Stimulated activated CD4-positive, alpha-beta T cell treated with anti-CD3 and anti-CD28 coated beads, Interleukin-2, amount 100 ng/mL, for 24 hours (primary cell): ENCODE data around the gene MAG.

Experiments used
- DNase-seq, 2 donors: peaks; one replicate each; pipeline ENCODE4 v3.0.0-alpha.2; 2020

MAG gene

DNA sequence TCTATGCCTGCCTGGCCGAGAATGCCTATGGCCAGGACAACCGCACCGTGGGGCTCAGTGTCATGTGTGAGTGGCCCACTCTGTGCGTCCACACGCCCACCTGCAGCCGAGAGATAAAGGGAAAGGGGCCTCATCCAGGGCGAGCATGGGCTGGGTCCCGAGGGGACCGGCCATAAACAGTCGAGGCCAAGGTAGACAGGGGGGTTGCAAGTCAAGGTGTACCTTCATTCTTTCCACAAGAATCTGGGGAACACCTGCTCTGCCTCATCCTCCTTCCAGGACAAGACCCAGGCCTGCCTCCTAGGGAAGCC, 8.3 kb downstream of the MAG start:
- DNase-seq, result no peak

DNA sequence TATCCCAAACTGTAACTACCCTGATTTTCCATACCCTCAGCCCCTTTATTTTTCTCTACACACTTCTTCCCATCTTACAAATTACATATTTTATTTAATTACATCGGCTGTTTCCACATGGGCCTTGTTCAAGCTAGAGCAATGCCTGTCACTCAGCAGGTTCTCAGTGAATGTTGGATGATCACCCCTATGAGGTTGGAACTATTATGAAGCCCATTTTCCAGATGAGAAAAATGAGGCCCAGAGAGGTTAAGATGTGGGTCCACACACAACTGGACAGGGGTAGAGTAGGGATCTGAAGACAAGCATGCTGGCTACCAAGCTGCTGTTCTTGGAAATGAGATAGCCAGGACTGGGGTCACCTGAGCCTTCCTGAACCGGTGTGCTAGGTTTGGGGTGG, 10.0 kb downstream of the MAG start:
- no peak for DNase-seq

- no peak for DNase-seq
These were observed 10.5 kb downstream of the MAG start for GRCh38 chr19:35302446-35302845.

- no peak for DNase-seq
These were observed 11.5 kb downstream of the MAG start for GRCh38 chr19:35303357-35303915.

- no peak for DNase-seq
These were observed 12.1 kb downstream of the MAG start for GRCh38 chr19:35304036-35304435.

DNA sequence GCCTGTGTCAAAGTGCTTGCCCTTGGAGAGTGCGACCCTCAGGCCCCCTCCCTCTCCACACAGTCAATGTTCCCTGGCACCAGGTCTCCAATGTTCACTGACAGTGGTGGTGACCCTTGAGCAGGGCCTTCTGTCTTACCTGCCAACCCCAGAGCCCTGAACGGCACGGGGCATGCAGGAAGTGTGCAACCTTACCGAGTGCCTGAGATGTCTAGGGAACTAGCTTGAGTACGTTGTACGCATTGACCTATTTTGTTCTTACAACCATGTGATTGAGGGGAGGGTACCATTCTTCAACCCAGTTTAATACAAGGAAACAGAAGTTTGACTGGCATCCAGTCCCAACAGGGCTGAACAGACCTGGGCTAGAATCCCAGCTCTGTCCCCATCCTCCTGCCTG, 13.2 kb downstream of the MAG start:
- no peak for DNase-seq

- no peak for DNase-seq
These were observed 14.7 kb downstream of the MAG start for GRCh38 chr19:35306473-35307246.

- DNase-seq, result no peak
These were observed 16.0 kb downstream of the MAG start for GRCh38 chr19:35307931-35308330.

GRCh38 chr19:35308910-35309309, 16.9 kb downstream of the MAG start:
- DNase-seq, result no peak

- DNase-seq, result no peak
These were observed 17.7 kb downstream of the MAG start for GRCh38 chr19:35309481-35310279.

DNA sequence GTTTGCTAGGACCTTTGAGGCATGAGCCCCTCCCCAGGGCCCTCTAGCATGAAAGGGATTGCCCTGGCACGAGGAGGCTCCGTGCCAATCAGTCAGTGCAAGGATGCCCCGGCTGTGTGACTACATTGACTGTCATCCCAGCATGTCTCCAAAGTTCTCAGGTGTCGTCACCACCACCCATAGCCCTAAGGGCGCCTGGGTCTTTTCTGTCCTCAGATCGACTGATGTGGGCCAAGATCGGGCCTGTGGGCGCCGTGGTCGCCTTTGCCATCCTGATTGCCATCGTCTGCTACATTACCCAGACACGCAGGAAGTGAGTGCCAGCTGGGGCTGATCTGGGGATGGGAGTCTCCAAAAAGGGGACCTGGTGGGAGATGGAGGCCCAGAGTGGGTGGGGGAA, 18.4 kb downstream of the MAG start:
- DNase-seq, result no peak

DNA sequence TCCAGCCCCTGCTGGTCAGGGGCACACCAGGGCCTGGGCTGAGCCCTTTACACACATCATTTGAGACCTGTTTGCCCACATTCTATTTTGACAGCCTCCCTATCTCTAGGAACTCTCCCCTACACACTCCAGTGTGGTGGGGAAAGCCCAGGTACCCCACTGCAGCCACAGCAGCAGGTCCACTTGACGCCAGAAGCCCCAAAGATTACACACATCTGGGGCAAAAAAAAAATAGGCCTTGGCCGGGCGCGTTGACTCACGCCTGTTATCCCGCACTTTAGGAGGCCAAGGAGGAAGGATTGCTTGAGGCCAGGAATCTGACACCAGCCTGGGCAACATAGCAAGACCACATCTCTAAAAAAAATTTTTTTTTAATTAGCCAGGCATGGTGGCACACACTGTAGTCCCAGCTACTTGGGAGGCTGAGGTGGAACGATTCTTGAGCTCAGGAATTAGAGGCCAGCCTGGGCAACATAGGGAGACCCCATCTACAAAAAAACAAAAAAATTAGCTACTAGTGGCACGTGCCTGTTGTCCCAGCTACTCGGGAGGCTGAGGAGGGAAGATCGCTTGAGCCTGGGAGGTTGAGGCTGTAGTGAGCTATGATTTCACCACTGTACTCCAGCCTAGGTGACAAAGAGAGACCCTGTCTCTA, 19.0 kb downstream of the MAG start:
- no peak for DNase-seq

GRCh38 chr19:35311901-35312665, 20.1 kb downstream of the MAG start:
- no peak for DNase-seq

DNA sequence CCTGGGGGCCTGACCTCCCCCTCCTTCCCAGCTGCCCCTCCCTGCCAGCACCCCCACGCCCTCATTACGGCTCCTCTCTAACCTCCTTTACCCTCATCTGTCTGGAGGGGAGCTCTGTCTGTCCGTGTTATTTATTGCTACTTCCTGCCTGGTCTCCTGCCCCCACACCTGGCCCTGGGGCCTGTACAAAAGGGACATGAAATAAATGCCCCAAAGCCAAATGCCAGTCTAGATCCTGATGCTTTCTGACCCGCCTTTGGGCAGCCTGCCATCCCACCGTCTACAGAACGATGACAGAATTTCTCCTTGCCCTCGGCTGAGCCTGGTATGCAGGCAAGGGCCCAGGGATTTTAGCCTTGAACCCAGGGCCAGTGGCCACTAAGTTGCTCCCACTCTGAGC, 21.6 kb downstream of the MAG start:
- no peak for DNase-seq

GRCh38 chr19:35314031-35314430, 22.1 kb downstream of the MAG start:
- no peak for DNase-seq

DNA sequence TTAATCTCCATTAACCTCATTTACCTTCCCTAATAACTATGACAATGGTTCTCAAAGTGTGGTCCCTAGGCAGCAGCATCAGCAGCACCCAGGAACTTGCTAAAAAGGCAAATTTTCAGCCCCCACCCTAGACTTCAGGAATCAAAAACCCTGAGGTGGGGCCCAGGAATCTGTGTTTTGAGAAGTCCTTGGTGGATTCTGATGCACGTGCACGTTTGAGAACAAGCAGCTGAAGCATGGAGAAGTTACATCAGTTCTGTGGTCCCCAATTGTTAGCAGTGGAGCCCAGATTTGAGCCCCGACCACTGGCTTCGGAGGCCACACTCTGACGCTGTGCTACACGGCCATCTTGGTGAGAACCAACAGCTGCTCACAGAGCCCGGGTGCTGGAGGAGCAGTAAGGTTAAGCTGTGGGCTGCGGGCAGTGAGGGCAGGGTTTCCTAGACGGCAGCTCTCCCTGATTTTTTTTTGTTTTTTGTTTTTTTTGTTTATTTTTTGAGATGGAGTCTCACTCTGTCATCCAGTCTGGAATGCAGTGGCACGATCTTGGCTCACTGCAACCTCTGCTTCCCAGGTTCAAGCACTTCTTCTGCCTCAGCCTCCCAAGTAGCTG, 23.0 kb downstream of the MAG start:
- no peak for DNase-seq

- no peak for DNase-seq
These were observed 23.9 kb downstream of the MAG start for GRCh38 chr19:35315883-35316282.

- DNase-seq, result no peak
These were observed 24.6 kb downstream of the MAG start for GRCh38 chr19:35316560-35316959.

DNA sequence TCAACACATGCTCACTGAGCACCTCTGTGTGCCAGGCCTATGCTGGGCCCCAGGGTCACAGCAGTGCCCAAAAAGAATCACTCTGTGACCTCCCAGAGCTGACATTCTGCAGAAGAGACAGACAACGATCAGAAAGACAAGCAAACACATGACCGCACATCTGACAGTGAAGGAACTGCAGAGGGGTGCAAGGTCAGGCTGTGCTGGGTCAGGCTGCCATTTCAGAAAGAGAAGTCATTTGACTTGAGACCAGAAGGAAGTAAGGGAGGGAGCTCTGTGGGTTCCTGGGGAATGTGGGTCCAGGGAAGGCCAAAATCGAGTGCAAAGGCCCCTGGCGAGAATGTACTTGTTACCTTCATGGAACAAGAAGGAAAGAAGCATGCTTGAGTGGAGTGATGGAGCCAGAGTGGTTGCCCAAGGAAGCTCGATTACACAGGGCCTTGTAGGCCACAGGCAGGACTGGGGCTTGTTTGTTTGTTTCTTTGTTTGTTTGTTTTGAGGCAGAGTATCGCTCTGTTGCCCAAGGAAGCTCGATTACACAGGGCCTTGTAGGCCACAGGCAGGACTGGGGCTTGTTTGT, 25.6 kb downstream of the MAG start:
- DNase-seq, result no peak

DNA sequence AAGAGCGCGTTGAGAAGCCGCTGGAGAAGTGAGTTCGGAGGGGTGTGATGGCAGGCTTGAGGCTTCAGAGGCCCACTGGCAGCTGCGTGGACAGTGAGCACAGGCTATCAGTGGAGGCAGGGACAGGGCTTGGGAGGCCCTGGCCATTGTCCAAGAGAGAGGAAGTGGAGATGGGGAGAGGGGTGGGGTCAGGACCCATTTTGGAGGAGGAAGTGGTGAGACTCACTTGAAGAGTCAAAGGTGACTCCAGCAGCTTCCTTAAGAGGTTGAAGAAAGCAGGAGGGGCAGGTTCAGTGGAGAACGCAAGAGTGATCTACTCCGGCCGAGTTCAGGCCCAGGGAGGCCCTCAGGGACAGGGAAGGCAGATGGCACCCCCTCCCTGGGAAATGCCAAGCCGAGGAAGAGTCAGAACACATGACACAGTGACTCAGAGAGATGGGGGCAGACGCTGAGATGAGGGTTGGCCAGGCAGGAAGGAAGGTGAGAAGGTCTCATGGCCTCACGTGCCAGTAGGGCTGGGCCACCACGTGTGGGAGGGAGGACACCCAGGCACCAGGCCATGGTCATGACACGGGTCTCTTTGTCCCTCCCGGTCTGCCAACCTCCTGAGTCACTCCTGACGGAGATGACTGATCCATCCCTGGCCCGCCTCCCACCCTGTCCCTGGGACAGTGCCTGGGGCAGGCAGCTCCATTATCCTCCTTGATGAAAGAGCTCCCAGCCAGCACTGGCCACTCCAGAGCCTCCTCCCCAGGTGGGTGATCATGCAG, 26.9 kb downstream of the MAG start:
- no peak for DNase-seq

DNA sequence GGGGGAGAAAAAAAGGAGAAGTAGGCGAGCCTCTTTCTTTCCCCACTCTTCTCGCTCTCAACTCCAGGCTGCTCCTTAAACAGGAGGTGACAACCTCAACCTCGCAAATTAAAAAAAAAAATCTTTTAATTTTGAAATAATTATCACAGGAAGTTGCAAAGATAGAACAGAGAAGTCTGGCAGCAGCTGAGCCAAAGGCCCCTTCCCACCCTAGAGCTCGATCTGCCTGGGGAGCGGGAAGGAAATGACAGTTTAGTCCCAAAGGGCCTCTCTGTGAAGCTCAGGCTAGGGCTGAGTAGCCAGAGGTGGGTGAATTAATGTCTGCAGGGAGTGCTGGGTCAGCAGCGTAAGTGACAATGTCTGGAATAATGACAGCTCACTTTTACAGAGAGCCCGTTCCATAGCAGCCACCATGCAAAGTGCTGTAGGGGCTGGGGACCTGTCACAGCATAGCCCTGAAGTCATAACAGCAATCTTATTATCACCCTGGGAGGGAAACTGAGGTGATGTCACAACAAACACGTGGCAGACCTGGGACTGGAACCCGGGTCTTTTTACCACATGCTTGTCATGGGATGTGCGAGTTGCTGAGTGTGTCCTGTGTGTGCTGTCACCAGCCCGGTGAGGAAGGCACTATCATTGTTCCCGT, 28.2 kb downstream of the MAG start:
- no peak for DNase-seq
